Measurements from ENCODE around the gene FERMT1.

DNA sequence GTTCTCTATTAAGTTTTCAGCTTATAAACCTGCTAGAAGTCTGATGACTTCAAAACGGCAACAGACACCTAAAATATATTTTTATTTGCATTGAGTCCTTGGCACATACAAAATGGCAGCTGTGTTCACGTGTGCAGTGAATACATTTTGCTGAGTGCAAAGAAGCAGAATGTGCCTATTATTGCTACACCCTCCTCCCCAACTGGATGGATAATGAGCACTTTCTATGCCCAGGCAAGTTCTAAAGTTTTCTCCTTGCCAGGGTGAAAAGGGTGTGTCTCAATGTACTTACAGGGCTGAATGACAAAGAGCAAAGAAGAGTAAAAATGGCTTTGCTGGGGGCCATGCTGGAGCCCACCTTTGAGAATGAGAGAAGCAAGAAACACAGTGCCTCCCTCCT is 4.0 kb upstream of the FERMT1 start:
- TF ChIP-seq, protein P1, sequence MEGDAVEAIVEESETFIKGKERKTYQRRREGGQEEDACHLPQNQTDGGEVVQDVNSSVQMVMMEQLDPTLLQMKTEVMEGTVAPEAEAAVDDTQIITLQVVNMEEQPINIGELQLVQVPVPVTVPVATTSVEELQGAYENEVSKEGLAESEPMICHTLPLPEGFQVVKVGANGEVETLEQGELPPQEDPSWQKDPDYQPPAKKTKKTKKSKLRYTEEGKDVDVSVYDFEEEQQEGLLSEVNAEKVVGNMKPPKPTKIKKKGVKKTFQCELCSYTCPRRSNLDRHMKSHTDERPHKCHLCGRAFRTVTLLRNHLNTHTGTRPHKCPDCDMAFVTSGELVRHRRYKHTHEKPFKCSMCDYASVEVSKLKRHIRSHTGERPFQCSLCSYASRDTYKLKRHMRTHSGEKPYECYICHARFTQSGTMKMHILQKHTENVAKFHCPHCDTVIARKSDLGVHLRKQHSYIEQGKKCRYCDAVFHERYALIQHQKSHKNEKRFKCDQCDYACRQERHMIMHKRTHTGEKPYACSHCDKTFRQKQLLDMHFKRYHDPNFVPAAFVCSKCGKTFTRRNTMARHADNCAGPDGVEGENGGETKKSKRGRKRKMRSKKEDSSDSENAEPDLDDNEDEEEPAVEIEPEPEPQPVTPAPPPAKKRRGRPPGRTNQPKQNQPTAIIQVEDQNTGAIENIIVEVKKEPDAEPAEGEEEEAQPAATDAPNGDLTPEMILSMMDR (IDR thresholded peaks at IDR 0.05) = no peak
- TF ChIP-seq EZH2 (IDR thresholded peaks at IDR 0.05) = no peak

All from neural progenitor cell (in vitro differentiated cells).